H1 (cell line): ENCODE measurements around the gene ITPRIPL2.

Experiments
- ATF3 ChIP-seq: IDR thresholded peaks from 2 replicates; pipeline ENCODE4 v1.6.1; 2011; ENCODE audit warnings: low read depth, mild to moderate bottlenecking, low read length; ENCODE audit not compliant: insufficient read depth
- YY1 ChIP-seq: IDR thresholded peaks from 2 replicates; pipeline ENCODE4 v1.6.1; 2011; ENCODE audit warnings: low read depth, mild to moderate bottlenecking, low read length
- ZNF274 ChIP-seq: IDR thresholded peaks from 2 replicates; pipeline ENCODE4 v1.7.0; 2012; ENCODE audit warnings: low read length, borderline replicate concordance; ENCODE audit errors: extremely low read depth
- TF ChIP-seq, protein P1 (sequence below): IDR thresholded peaks from 2 replicates; pipeline ENCODE4 v1.6.1; 2012; ENCODE audit warnings: inconsistent platforms

DNA sequence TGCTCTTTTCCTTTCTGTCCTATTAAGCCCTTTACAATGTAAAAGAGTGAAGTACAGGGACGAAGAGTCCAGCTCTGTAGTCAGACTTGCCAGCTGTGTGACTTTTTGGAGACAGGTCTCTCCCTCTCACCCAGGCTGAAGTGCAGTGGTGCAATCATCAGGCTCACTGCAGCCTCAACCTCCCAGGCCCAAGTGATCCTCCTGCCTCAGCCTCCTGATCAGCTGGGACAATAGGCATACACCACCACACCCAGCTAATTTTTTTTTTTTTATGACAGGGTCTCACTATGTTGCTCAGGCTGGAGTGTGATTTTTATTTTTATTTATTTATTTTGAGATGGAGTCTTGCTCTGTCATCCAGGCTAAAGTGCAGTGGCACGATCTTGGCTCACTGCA is 7.1 kb upstream of the ITPRIPL2 start:
- TF ChIP-seq ZNF274 (no peak), YY1 (no peak), ATF3 (no peak)
- TF ChIP-seq, protein P1, sequence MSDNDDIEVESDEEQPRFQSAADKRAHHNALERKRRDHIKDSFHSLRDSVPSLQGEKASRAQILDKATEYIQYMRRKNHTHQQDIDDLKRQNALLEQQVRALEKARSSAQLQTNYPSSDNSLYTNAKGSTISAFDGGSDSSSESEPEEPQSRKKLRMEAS, result no peak
